Psoas muscle (tissue), 8 donors: ENCODE results near the gene ZMYND10. TPM values are rescaled to one million over a fixed set of nuclear protein-coding genes. Genes with fewer than 3 reads are reported as not detected.

Experiments
- ATAC-seq, 4 donors: fragments of 200-7000 bp; cut with Tn5 transposase; one replicate each; pipeline ENCODE4 v1.9.1; 2020; ENCODE audit warnings: moderate library complexity in 3 of 4, mild to moderate bottlenecking in 2 of 4
- DNase-seq, 2 donors: peaks; one replicate each; pipeline ENCODE4 v3.0.0-alpha.2; 2020
- H3K27ac ChIP-seq: fragments of 200-600 bp; one replicate; pipeline ENCODE4 v1.8.0; 2022
- H3K27me3 ChIP-seq, 3 donors: fragments of 200-600 bp in 1 of 3; one replicate each; pipeline versions ENCODE4 v1.6.1 to v1.8.0; 2013 to 2022; ENCODE audit warnings: low read length in 2 of 3, mild to moderate bottlenecking in 2 of 3, moderate library complexity in 1 of 3; ENCODE audit not compliant: insufficient read depth in 3 of 3
- H3K36me3 ChIP-seq, 2 donors: fragments of 200-600 bp in 1 of 2; one replicate each; pipeline versions ENCODE4 v1.6.1 to v1.8.0; 2013 to 2022; ENCODE audit warnings: low read depth in 1 of 2, mild to moderate bottlenecking in 1 of 2, moderate library complexity in 1 of 2; ENCODE audit not compliant: insufficient read depth in 1 of 2
- H3K4me1 ChIP-seq: fragments of 200-600 bp; one replicate; pipeline ENCODE4 v1.8.0; 2022
- H3K4me3 ChIP-seq: fragments of 200-600 bp; one replicate; pipeline ENCODE4 v1.8.0; 2022; ENCODE audit warnings: mild to moderate bottlenecking
- H3K9me3 ChIP-seq: fragments of 200-600 bp; one replicate; pipeline ENCODE4 v1.8.0; 2022
- CTCF ChIP-seq: fragments of 200-600 bp; IDR thresholded peaks from one replicate; pipeline ENCODE4 v1.8.0; 2022; ENCODE audit warnings: antibody characterized with exemption
- WGBS, 3 donors: extraction: QIAGEN DNeasy Blood & Tissue Kit; methylation state at CpG; one replicate each; pipeline versions ENCODE4 v1.1.6 to v1.1.7; 2013; 5-methylcytosine and 5-hydroxymethylcytosine counted together
- intact Hi-C, 2 donors: fragments of 100-400 bp; cut with DNase I; formaldehyde crosslinking; loops; one replicate each; pipeline versions ENCODE4 v1.11.0 to v1.14.2; 2022
- polyA plus RNA-seq, 3 donors: library from polyadenylated mRNA; stranded (reverse); fragments of 200-250 nt; gene quantifications; one replicate each; pipeline ENCODE4 v1.2.3, GENCODE V29; 2013
- total RNA-seq, 4 donors: library from RNA; stranded (reverse); fragmentation: NEBNext Ultra II Directional in 2 of 4; extraction: Animal tissue kit (Norgen Biotek cat#: 25700) in 2 of 4; gene quantifications; one replicate each; pipeline versions ENCODE4 v1.2.1 to v1.2.4, GENCODE V29; 2021 to 2023
- donor health status: healthy with polysubstance abuse.
- donor health status: DM: no; HTN: no; CAD: no; lungs with moderate emphysema.
- donor health status: Bipolar disorder and iron deficiency.
- donor health status: healthy.
- donor health status: DM: yes; HTN: yes; CAD: no.
- donor health status: DM: no; HTN: no; CAD: no.
- donor health status: DM: no; HTN: no; CAD: no.
- donor health status: DM: yes; HTN: yes; CAD: no.

ZMYND10 gene
- total and polyA plus RNA-seq, 7 donors, result 0.23 to 0.99 (median 0.51) TPM

- H3K4me3 ChIP-seq, result no peak overlapping the region
- TF ChIP-seq CTCF, result no peak
- no peak for ATAC-seq
- intact Hi-C loops, result no loop called here
- no peak for DNase-seq
- H3K27me3 ChIP-seq, result no peaks in the 10 kb centered on the region
- H3K4me1 ChIP-seq, result peaks cover 30% of the 10 kb centered on the region
- peaks cover 4 to 23% of the 10 kb centered on the region in 2 donors for H3K36me3 ChIP-seq
- H3K9me3 ChIP-seq, result no peaks in the 10 kb centered on the region
- WGBS, 3 donors, result 85 to 89% (median 87%) methylated on average over 4 of the region's 4 CpGs
- peak overlapping the region; percentile 99 for H3K27ac ChIP-seq
These were observed 51.4 kb downstream of the ZMYND10 start for GRCh38 chr3:50294089-50294488.

- WGBS, 3 donors, result 49 to 57% (median 50%) methylated on average over 12 of the region's 12 CpGs
- peaks cover 5 to 31% of the 10 kb centered on the region in 2 donors for H3K36me3 ChIP-seq
- H3K4me3 ChIP-seq, result peak overlapping the region; percentile 96
- peak overlapping the region; percentile 99 for H3K27ac ChIP-seq
- no peak for TF ChIP-seq CTCF
- H3K9me3 ChIP-seq, result no peaks in the 10 kb centered on the region
- ATAC-seq (peak in 1 of 4 donors; percentile 1), DNase-seq (no peak)
- peaks cover 24% of the 10 kb centered on the region for H3K4me1 ChIP-seq
- no peaks in the 10 kb centered on the region for H3K27me3 ChIP-seq
- intact Hi-C loops, result no loop called here
These were observed 52.3 kb downstream of the ZMYND10 start for GRCh38 chr3:50293079-50293801.

- WGBS, 3 donors, result 0 to 1% (median 1%) methylated on average over 42 to 67 of the region's 67 CpGs
- Histone ChIP-seq H3K4me3 (peak within 1 kb of the TSS; percentile 96), H3K27ac (peak within 1 kb of the TSS; percentile 99), H3K4me1 (peaks cover 20% of the 10 kb centered on the region), H3K27me3 (no peaks in the 10 kb centered on the region), H3K36me3 (peaks cover 11 to 39% of the 10 kb centered on the region in 2 donors), H3K9me3 (no peaks in the 10 kb centered on the region)
- no peak for TF ChIP-seq CTCF
- intact Hi-C loops, result no loop called here
- peak; percentile 97 to 99 for DNase-seq
- ATAC-seq, result peak; percentile 90 to 92 (median 91)
These were observed 53.1 kb downstream of the ZMYND10 start, which contains the start of gene IFRD2 for GRCh38 chr3:50292159-50293078. TSS of gene IFRD2 (minus strand) at chr3:50292429. CDS start at chr3:50292274, 155 bp downstream.

Other genes with a start within 250 kb of the ZMYND10 start
- gene SEMA3F, start 190.4 kb downstream of the ZMYND10 start, total RNA-seq, result 10 to 100 TPM in 3 of 4 donors, 1 to 10 TPM in 1; 7.0 to 13.7 (median 12.3) TPM
- gene SEMA3F, start 190.4 kb downstream of the ZMYND10 start, polyA plus RNA-seq, result 1 to 10 TPM; 4.7 to 7.6 (median 6.8) TPM
- gene GNAT1, start 154.1 kb downstream of the ZMYND10 start, total RNA-seq, result not detected
- not detected for gene GNAT1, start 154.1 kb downstream of the ZMYND10 start, polyA plus RNA-seq
- gene SLC38A3, start 140.5 kb downstream of the ZMYND10 start, total RNA-seq, result 10 to 100 TPM in 1 of 4 donors, 1 to 10 TPM in 3; 1.7 to 12.7 (median 5.4) TPM
- 1 to 10 TPM in 2 of 3 donors, under 1 TPM in 1; 0.12 to 4.5 (median 1.3) TPM for gene SLC38A3, start 140.5 kb downstream of the ZMYND10 start, polyA plus RNA-seq
- gene GNAI2, start 109.5 kb downstream of the ZMYND10 start, total RNA-seq, result 10 to 100 TPM; 55.5 to 93.9 (median 74.8) TPM
- 10 to 100 TPM; 39.4 to 57.6 (median 50.7) TPM for gene GNAI2, start 109.5 kb downstream of the ZMYND10 start, polyA plus RNA-seq
- 1 to 10 TPM; 3.1 to 6.8 (median 4.3) TPM for gene SEMA3B, start 76.6 kb downstream of the ZMYND10 start, total RNA-seq
- gene SEMA3B, start 76.6 kb downstream of the ZMYND10 start, polyA plus RNA-seq, result 1 to 10 TPM; 2.1 to 3.4 (median 2.2) TPM
- gene LSMEM2, start 66.6 kb downstream of the ZMYND10 start, total RNA-seq, result 10 to 100 TPM in 1 of 4 donors, 1 to 10 TPM in 2, under 1 TPM in 1; 0.84 to 13.1 (median 1.1) TPM
- 1 to 10 TPM in 1 of 3 donors, under 1 TPM in 2; 0.61 to 1.6 (median 0.66) TPM for gene LSMEM2, start 66.6 kb downstream of the ZMYND10 start, polyA plus RNA-seq
- gene IFRD2, start 53.3 kb downstream of the ZMYND10 start, total RNA-seq, result 100 to 1,000 TPM in 3 of 4 donors, 10 to 100 TPM in 1; 77.2 to 145 (median 119) TPM
- gene IFRD2, start 53.3 kb downstream of the ZMYND10 start, polyA plus RNA-seq, result 100 to 1,000 TPM; 129 to 175 (median 151) TPM
- 1 to 10 TPM in 1 of 4 donors, under 1 TPM in 3; 0.28 to 2.1 (median 0.65) TPM for gene HYAL3, start 46.3 kb downstream of the ZMYND10 start, total RNA-seq
- gene HYAL3, start 46.3 kb downstream of the ZMYND10 start, polyA plus RNA-seq, result 1 to 10 TPM in 2 of 3 donors, under 1 TPM in 1; 0.23 to 3.4 (median 1.2) TPM
- gene NAA80, start 46.3 kb downstream of the ZMYND10 start, total RNA-seq, result 1 to 10 TPM; 7.9 to 9.7 (median 8.3) TPM
- 10 to 100 TPM in 1 of 3 donors, 1 to 10 TPM in 2; 6.8 to 12.8 (median 10.0) TPM for gene NAA80, start 46.3 kb downstream of the ZMYND10 start, polyA plus RNA-seq
- 10 to 100 TPM in 3 of 4 donors, 1 to 10 TPM in 1; 8.5 to 20.8 (median 13.7) TPM for gene HYAL1, start 42.2 kb downstream of the ZMYND10 start, total RNA-seq
- gene HYAL1, start 42.2 kb downstream of the ZMYND10 start, polyA plus RNA-seq, result 10 to 100 TPM in 2 of 3 donors, 1 to 10 TPM in 1; 9.5 to 15.1 (median 13.8) TPM
- 10 to 100 TPM; 20.6 to 42.8 (median 25.6) TPM for gene HYAL2, start 23.0 kb downstream of the ZMYND10 start, total RNA-seq
- 10 to 100 TPM; 25.3 to 61.7 (median 41.8) TPM for gene HYAL2, start 23.0 kb downstream of the ZMYND10 start, polyA plus RNA-seq
- 10 to 100 TPM; 31.5 to 43.6 (median 33.7) TPM for gene TUSC2, start 17.5 kb downstream of the ZMYND10 start, total RNA-seq
- 100 to 1,000 TPM in 1 of 3 donors, 10 to 100 TPM in 2; 38.0 to 100 (median 84.9) TPM for gene TUSC2, start 17.5 kb downstream of the ZMYND10 start, polyA plus RNA-seq
- gene RASSF1, start 4.9 kb downstream of the ZMYND10 start, total RNA-seq, result 10 to 100 TPM; 10.1 to 24.2 (median 14.9) TPM
- gene RASSF1, start 4.9 kb downstream of the ZMYND10 start, polyA plus RNA-seq, result 10 to 100 TPM; 33.3 to 84.5 (median 37.9) TPM
- gene NPRL2, start 5.0 kb upstream of the ZMYND10 start, total RNA-seq, result 10 to 100 TPM; 16.1 to 29.5 (median 19.6) TPM
- gene NPRL2, start 5.0 kb upstream of the ZMYND10 start, polyA plus RNA-seq, result 10 to 100 TPM; 21.5 to 36.6 (median 21.7) TPM
- gene CYB561D2, start 5.1 kb upstream of the ZMYND10 start, total RNA-seq, result 1 to 10 TPM; 5.7 to 9.2 (median 7.0) TPM
- gene CYB561D2, start 5.1 kb upstream of the ZMYND10 start, polyA plus RNA-seq, result 10 to 100 TPM; 14.7 to 34.8 (median 17.5) TPM
- gene TMEM115, start 13.8 kb upstream of the ZMYND10 start, total RNA-seq, result 10 to 100 TPM; 20.4 to 29.1 (median 23.2) TPM
- 10 to 100 TPM; 29.7 to 49.6 (median 42.7) TPM for gene TMEM115, start 13.8 kb upstream of the ZMYND10 start, polyA plus RNA-seq
- gene CACNA2D2, start 157.9 kb upstream of the ZMYND10 start, total RNA-seq, result 1 to 10 TPM in 2 of 4 donors, under 1 TPM in 2; 0.56 to 1.6 (median 1.2) TPM
- gene CACNA2D2, start 157.9 kb upstream of the ZMYND10 start, polyA plus RNA-seq, result under 1 TPM; 0.14 to 0.83 (median 0.77) TPM
- 10 to 100 TPM in 3 of 4 donors, 1 to 10 TPM in 1; 7.3 to 30.1 (median 15.2) TPM for gene C3orf18, start 222.0 kb upstream of the ZMYND10 start, total RNA-seq
- 10 to 100 TPM; 14.0 to 26.3 (median 18.8) TPM for gene C3orf18, start 222.0 kb upstream of the ZMYND10 start, polyA plus RNA-seq
- 10 to 100 TPM in 2 of 4 donors, 1 to 10 TPM in 2; 6.1 to 16.2 (median 9.3) TPM for gene HEMK1, start 223.8 kb upstream of the ZMYND10 start, total RNA-seq
- 10 to 100 TPM in 1 of 3 donors, 1 to 10 TPM in 2; 6.4 to 12.8 (median 10.0) TPM for gene HEMK1, start 223.8 kb upstream of the ZMYND10 start, polyA plus RNA-seq